Ishikawa (cell line): ENCODE results near the gene PCDH9.

Experiments
- CEBPB ChIP-seq: IDR thresholded peaks from 2 replicates; pipeline ENCODE4 v1.6.1; 2012
- CREB1 ChIP-seq: IDR thresholded peaks from 2 replicates; pipeline ENCODE4 v1.6.1; 2012; ENCODE audit warnings: low read depth
- EGR1 ChIP-seq: IDR thresholded peaks from 2 replicates; pipeline ENCODE4 v1.6.1; 2012
- EP300 ChIP-seq: IDR thresholded peaks from 2 replicates; pipeline ENCODE4 v1.6.1; 2012; ENCODE audit warnings: borderline replicate concordance
- FOXM1 ChIP-seq: IDR thresholded peaks from 2 replicates; pipeline ENCODE4 v1.6.1; 2012; ENCODE audit warnings: low read depth, borderline replicate concordance
- NFIC ChIP-seq: IDR thresholded peaks from 2 replicates; pipeline ENCODE4 v1.6.1; 2012
- RAD21 ChIP-seq: IDR thresholded peaks from 2 replicates; pipeline ENCODE4 v1.6.1; 2012; ENCODE audit warnings: low read depth
- TAF1 ChIP-seq: IDR thresholded peaks from 2 replicates; pipeline ENCODE4 v1.6.1; 2012; ENCODE audit warnings: low read depth, mild to moderate bottlenecking
- TCF12 ChIP-seq: IDR thresholded peaks from 2 replicates; pipeline ENCODE4 v1.6.1; 2012; ENCODE audit warnings: low read depth
- YY1 ChIP-seq: IDR thresholded peaks from 2 replicates; pipeline ENCODE4 v1.6.1; 2012; ENCODE audit warnings: low read depth
- ZBTB7A ChIP-seq: IDR thresholded peaks from 2 replicates; pipeline ENCODE4 v1.6.1; 2012; ENCODE audit warnings: low read depth
- TF ChIP-seq, protein P1 (sequence below): IDR thresholded peaks from 2 replicates; pipeline ENCODE4 v1.6.1; 2012; ENCODE audit warnings: low read depth, mild to moderate bottlenecking
- TF ChIP-seq, protein P2 (sequence below): IDR thresholded peaks from 2 replicates; pipeline ENCODE4 v1.6.1; 2012
- TF ChIP-seq, protein P3 (sequence below): IDR thresholded peaks from 2 replicates; pipeline ENCODE4 v1.6.1; 2012

- TF ChIP-seq EP300 (no peak), TAF1 (no peak), EGR1 (no peak), NFIC (no peak), ZBTB7A (no peak), YY1 (no peak), CREB1 (no peak), CEBPB (no peak), RAD21 (no peak), FOXM1 (no peak), TCF12 (no peak)
- TF ChIP-seq, protein P1, sequence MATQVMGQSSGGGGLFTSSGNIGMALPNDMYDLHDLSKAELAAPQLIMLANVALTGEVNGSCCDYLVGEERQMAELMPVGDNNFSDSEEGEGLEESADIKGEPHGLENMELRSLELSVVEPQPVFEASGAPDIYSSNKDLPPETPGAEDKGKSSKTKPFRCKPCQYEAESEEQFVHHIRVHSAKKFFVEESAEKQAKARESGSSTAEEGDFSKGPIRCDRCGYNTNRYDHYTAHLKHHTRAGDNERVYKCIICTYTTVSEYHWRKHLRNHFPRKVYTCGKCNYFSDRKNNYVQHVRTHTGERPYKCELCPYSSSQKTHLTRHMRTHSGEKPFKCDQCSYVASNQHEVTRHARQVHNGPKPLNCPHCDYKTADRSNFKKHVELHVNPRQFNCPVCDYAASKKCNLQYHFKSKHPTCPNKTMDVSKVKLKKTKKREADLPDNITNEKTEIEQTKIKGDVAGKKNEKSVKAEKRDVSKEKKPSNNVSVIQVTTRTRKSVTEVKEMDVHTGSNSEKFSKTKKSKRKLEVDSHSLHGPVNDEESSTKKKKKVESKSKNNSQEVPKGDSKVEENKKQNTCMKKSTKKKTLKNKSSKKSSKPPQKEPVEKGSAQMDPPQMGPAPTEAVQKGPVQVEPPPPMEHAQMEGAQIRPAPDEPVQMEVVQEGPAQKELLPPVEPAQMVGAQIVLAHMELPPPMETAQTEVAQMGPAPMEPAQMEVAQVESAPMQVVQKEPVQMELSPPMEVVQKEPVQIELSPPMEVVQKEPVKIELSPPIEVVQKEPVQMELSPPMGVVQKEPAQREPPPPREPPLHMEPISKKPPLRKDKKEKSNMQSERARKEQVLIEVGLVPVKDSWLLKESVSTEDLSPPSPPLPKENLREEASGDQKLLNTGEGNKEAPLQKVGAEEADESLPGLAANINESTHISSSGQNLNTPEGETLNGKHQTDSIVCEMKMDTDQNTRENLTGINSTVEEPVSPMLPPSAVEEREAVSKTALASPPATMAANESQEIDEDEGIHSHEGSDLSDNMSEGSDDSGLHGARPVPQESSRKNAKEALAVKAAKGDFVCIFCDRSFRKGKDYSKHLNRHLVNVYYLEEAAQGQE: no peak
- TF ChIP-seq, protein P2, sequence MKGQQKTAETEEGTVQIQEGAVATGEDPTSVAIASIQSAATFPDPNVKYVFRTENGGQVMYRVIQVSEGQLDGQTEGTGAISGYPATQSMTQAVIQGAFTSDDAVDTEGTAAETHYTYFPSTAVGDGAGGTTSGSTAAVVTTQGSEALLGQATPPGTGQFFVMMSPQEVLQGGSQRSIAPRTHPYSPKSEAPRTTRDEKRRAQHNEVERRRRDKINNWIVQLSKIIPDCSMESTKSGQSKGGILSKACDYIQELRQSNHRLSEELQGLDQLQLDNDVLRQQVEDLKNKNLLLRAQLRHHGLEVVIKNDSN: no peak
- TF ChIP-seq, protein P3, sequence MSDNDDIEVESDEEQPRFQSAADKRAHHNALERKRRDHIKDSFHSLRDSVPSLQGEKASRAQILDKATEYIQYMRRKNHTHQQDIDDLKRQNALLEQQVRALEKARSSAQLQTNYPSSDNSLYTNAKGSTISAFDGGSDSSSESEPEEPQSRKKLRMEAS: no peak
Observed at GRCh38 chr13:66547685-66548084, 682.5 kb downstream of the PCDH9 start.
